ENCODE data around the gene NAA11. TPM values are rescaled to one million over a fixed set of nuclear protein-coding genes. Genes with fewer than 3 reads are reported as not detected.
A peak's percentile ranks its signal among the peaks of the same experiment; 100 is the strongest.

Gene NAA11
- total RNA-seq, 2 donors from 2014 or later = not detected

GRCh38 chr4:79330720-79331119 is 4.9 kb upstream of the NAA11 start:
- H3K36me3 Mint-ChIP-seq = no peaks in the 10 kb centered on the region
- no peak for ATAC-seq
- no peak for DNase-seq (ENCODE audit: low spot score in 2 of 2)
- peaks cover 0 to 1% of the 10 kb centered on the region in 2 donors for H3K9me3 Mint-ChIP-seq
- H3K27ac Mint-ChIP-seq = no peak overlapping the region

- no peak for DNase-seq (ENCODE audit: low spot score in 2 of 2)
- ATAC-seq = no peak
- peaks cover 0 to 5% of the 10 kb centered on the region in 2 donors for H3K9me3 Mint-ChIP-seq
- no peaks in the 10 kb centered on the region for H3K36me3 Mint-ChIP-seq
- no peak overlapping the region for H3K27ac Mint-ChIP-seq
Observed at GRCh38 chr4:79325436-79325835, 425 bp downstream of the NAA11 start.

GRCh38 chr4:79319975-79320374 is 5.9 kb downstream of the NAA11 start:
- H3K36me3 Mint-ChIP-seq = no peaks in the 10 kb centered on the region
- H3K27ac Mint-ChIP-seq = no peak overlapping the region
- no peak for ATAC-seq
- no peak for DNase-seq (ENCODE audit: low spot score in 2 of 2)
- H3K9me3 Mint-ChIP-seq = no peaks in the 10 kb centered on the region

GRCh38 chr4:79317711-79318110 is 8.2 kb downstream of the NAA11 start:
- no peaks in the 10 kb centered on the region for H3K36me3 Mint-ChIP-seq
- DNase-seq (ENCODE audit: low spot score in 2 of 2) (no peak), ATAC-seq (no peak)
- no peak overlapping the region for H3K27ac Mint-ChIP-seq
- no peaks in the 10 kb centered on the region for H3K9me3 Mint-ChIP-seq

GRCh38 chr4:79315891-79316290 is 10.0 kb downstream of the NAA11 start:
- ATAC-seq = no peak
- Mint-ChIP-seq H3K9me3 (no peaks in the 10 kb centered on the region), H3K27ac (peak overlapping the region in 1 of 2 donors; percentile 38), H3K36me3 (no peaks in the 10 kb centered on the region)
- DNase-seq (ENCODE audit: low spot score in 2 of 2) = no peak

GRCh38 chr4:79311279-79311678 is 14.6 kb downstream of the NAA11 start:
- Mint-ChIP-seq H3K36me3 (no peaks in the 10 kb centered on the region), H3K9me3 (no peaks in the 10 kb centered on the region), H3K27ac (no peak overlapping the region)
- DNase-seq (ENCODE audit: low spot score in 2 of 2) (no peak), ATAC-seq (no peak)

- no peaks in the 10 kb centered on the region for H3K36me3 Mint-ChIP-seq
- no peak overlapping the region for H3K27ac Mint-ChIP-seq
- no peaks in the 10 kb centered on the region for H3K9me3 Mint-ChIP-seq
- DNase-seq (ENCODE audit: low spot score in 2 of 2) (no peak), ATAC-seq (no peak)
Observed at GRCh38 chr4:79308971-79309370, 16.9 kb downstream of the NAA11 start.

GRCh38 chr4:79308137-79308536 is 17.7 kb downstream of the NAA11 start:
- ATAC-seq = no peak
- no peak for DNase-seq (ENCODE audit: low spot score in 2 of 2)
- Mint-ChIP-seq H3K9me3 (no peaks in the 10 kb centered on the region), H3K36me3 (no peaks in the 10 kb centered on the region), H3K27ac (no peak overlapping the region)

GRCh38 chr4:79306795-79307194 is 19.1 kb downstream of the NAA11 start:
- no peak for ATAC-seq
- no peak for DNase-seq (ENCODE audit: low spot score in 2 of 2)
- no peaks in the 10 kb centered on the region for H3K9me3 Mint-ChIP-seq
- H3K27ac Mint-ChIP-seq = peak overlapping the region in 1 of 2 donors; percentile 52
- no peaks in the 10 kb centered on the region for H3K36me3 Mint-ChIP-seq

- DNase-seq (ENCODE audit: low spot score in 2 of 2) (no peak), ATAC-seq (no peak)
- Mint-ChIP-seq H3K9me3 (no peaks in the 10 kb centered on the region), H3K27ac (no peak overlapping the region), H3K36me3 (no peaks in the 10 kb centered on the region)
Observed at GRCh38 chr4:79300280-79300679, 25.6 kb downstream of the NAA11 start.

- Mint-ChIP-seq H3K27ac (no peak overlapping the region), H3K9me3 (no peaks in the 10 kb centered on the region), H3K36me3 (no peaks in the 10 kb centered on the region)
- ATAC-seq = no peak
- no peak for DNase-seq (ENCODE audit: low spot score in 2 of 2)
Observed at GRCh38 chr4:79298484-79298883, 27.4 kb downstream of the NAA11 start.

GRCh38 chr4:79298027-79298426 is 27.8 kb downstream of the NAA11 start:
- DNase-seq (ENCODE audit: low spot score in 2 of 2) (no peak), ATAC-seq (no peak)
- no peak overlapping the region for H3K27ac Mint-ChIP-seq
- no peaks in the 10 kb centered on the region for H3K36me3 Mint-ChIP-seq
- H3K9me3 Mint-ChIP-seq = no peaks in the 10 kb centered on the region

GRCh38 chr4:79297479-79297878 is 28.4 kb downstream of the NAA11 start:
- no peak overlapping the region for H3K27ac Mint-ChIP-seq

GRCh38 chr4:79296768-79297428 is 29.0 kb downstream of the NAA11 start:
- Mint-ChIP-seq H3K27ac (no peak overlapping the region), H3K36me3 (no peaks in the 10 kb centered on the region), H3K9me3 (no peaks in the 10 kb centered on the region)
- ATAC-seq (no peak), DNase-seq (ENCODE audit: low spot score in 2 of 2) (no peak)

More at GRCh38 chr4:79297479-79297878, 28.4 kb downstream of the NAA11 start:
- no peaks in the 10 kb centered on the region for H3K9me3 Mint-ChIP-seq
- ATAC-seq = no peak
- DNase-seq (ENCODE audit: low spot score in 2 of 2) = no peak
- no peaks in the 10 kb centered on the region for H3K36me3 Mint-ChIP-seq

GRCh38 chr4:79295086-79295485 is 30.8 kb downstream of the NAA11 start:
- no peak for ATAC-seq
- no peak overlapping the region for H3K27ac Mint-ChIP-seq
- DNase-seq (ENCODE audit: low spot score in 2 of 2) = no peak
- H3K36me3 Mint-ChIP-seq = no peaks in the 10 kb centered on the region
- no peaks in the 10 kb centered on the region for H3K9me3 Mint-ChIP-seq

GRCh38 chr4:79294064-79294463 is 31.8 kb downstream of the NAA11 start:
- Mint-ChIP-seq H3K27ac (no peak overlapping the region), H3K9me3 (no peaks in the 10 kb centered on the region), H3K36me3 (no peaks in the 10 kb centered on the region)
- no peak for ATAC-seq
- no peak for DNase-seq (ENCODE audit: low spot score in 2 of 2)

GRCh38 chr4:79292008-79292407 is 33.9 kb downstream of the NAA11 start:
- no peaks in the 10 kb centered on the region for H3K9me3 Mint-ChIP-seq
- DNase-seq (ENCODE audit: low spot score in 2 of 2) (no peak), ATAC-seq (no peak)
- H3K27ac Mint-ChIP-seq = no peak overlapping the region
- no peaks in the 10 kb centered on the region for H3K36me3 Mint-ChIP-seq

- ATAC-seq (no peak), DNase-seq (ENCODE audit: low spot score in 2 of 2) (no peak)
- H3K27ac Mint-ChIP-seq = no peak overlapping the region
- H3K9me3 Mint-ChIP-seq = no peaks in the 10 kb centered on the region
- H3K36me3 Mint-ChIP-seq = no peaks in the 10 kb centered on the region
Observed at GRCh38 chr4:79290376-79290775, 35.5 kb downstream of the NAA11 start.
